GM12864 (cell line): ENCODE results near the gene TLX1.

ENCODE experiments used
- DNase-seq: peaks from one replicate; pipeline ENCODE4 v3.0.0-alpha.2; 2011; ENCODE audit warnings: low read depth
- H3K4me3 ChIP-seq: 2 replicates; pipeline ENCODE4 v1.5.1; 2011; ENCODE audit warnings: mild to moderate bottlenecking, low read depth, low read length, control low read depth
- TF ChIP-seq, protein P1 (sequence below): IDR thresholded peaks from 2 replicates; pipeline ENCODE4 v1.5.1; 2011; ENCODE audit warnings: low read depth, mild to moderate bottlenecking, moderate library complexity, low read length, control low read depth, inconsistent platforms; ENCODE audit errors: missing control alignments

Gene TLX1

DNA sequence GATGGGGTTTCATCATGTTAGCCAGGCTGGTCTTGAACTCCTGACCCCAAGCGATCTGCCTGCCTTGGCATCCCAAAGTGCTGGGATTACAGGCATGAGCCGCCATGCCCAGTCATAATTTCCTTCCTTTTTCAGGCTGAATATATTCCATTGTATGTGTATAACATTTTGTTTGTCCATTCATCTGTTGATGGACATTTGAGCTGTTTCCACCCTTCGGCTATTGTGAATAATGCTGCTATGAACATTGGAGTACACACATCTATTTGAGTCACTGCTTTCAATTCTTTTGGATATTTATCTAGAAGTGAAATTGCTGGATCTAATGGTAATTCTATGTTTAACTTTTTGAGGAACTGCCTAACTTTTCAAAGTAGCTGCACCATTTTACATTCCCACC lies 34.6 kb downstream of the TLX1 start:
- no peak for DNase-seq
- no peak overlapping the region for H3K4me3 ChIP-seq
- TF ChIP-seq, protein P1, sequence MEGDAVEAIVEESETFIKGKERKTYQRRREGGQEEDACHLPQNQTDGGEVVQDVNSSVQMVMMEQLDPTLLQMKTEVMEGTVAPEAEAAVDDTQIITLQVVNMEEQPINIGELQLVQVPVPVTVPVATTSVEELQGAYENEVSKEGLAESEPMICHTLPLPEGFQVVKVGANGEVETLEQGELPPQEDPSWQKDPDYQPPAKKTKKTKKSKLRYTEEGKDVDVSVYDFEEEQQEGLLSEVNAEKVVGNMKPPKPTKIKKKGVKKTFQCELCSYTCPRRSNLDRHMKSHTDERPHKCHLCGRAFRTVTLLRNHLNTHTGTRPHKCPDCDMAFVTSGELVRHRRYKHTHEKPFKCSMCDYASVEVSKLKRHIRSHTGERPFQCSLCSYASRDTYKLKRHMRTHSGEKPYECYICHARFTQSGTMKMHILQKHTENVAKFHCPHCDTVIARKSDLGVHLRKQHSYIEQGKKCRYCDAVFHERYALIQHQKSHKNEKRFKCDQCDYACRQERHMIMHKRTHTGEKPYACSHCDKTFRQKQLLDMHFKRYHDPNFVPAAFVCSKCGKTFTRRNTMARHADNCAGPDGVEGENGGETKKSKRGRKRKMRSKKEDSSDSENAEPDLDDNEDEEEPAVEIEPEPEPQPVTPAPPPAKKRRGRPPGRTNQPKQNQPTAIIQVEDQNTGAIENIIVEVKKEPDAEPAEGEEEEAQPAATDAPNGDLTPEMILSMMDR, result no peak

DNA sequence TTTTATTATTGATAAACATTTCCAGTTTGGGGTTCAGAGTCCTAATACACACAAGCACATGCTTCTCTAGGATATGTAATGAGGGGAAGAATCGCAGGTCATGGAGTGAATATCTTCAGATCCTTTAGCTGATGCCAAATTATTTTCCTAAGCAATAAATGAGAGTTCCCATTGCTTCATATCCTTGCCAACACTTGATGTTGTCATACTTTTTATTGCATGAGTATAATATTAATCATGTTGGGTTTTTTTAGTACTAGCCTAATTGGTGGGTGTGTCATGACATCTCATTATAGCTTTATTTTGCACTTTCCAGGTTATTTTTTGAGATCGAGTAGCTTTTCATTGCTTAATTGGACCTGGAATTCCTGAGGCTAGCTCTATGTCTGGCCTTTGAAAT lies 35.3 kb downstream of the TLX1 start:
- TF ChIP-seq, protein P1, result no peak
- DNase-seq, result no peak
- H3K4me3 ChIP-seq, result no peak overlapping the region

DNA sequence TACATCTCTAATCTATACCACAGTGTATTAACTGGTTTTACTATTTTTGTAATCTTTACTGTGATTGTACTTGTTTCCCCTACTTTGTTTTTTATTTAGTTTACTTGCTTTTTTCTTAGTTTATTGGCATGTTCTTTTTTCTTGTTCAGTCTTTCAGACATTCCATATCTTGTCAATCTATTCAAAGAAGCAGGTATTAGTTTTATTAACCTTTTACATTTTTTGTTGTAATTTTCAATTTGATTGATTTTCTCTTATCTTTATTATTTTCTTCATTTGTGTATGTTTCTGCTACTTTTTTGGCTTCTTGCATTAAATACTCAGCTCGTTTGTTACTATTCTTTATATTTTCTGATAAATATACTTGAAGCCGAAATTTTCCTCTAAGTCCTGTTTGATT lies 41.6 kb downstream of the TLX1 start:
- TF ChIP-seq, protein P1, result no peak
- no peak for DNase-seq
- no peak overlapping the region for H3K4me3 ChIP-seq

DNA sequence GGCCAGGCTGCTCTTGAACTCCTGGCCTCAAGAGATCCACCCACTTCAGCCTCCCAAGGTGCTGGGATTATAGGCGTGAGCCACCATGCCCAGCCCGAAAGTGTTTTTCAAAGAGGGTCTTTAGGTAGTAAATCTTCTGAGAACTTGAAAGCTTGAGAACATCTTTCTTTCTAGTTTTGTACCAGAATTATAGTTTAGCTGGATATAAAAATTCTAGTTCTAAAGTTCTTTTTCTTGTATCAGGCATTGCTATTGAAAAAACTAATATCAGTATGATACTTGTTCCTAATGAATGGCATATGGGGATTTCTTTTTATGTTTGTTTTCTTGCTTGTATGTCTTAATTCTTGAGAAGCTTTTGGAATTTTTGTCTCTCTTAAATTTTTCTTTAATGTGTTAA lies 43.2 kb downstream of the TLX1 start:
- TF ChIP-seq, protein P1, result no peak
- DNase-seq, result no peak
- no peak overlapping the region for H3K4me3 ChIP-seq

DNA sequence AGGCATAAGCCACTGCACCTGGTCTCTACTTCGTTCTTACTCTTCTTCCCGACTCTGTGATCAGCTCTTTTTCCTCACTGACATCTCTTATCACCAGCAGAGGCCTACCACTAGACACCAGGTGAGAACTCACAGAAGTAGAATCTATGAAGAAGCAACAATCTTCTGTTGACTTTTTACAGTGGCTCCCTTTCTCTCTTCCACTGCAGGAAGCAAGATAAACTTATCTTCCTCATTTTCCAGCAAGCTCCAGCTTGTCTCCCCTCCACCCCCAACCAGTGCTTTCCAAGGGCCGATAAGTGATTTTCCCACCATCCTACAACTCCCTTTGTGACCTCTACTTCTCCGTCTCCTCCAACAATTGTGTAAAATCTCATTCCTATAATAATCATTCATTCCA lies 45.5 kb downstream of the TLX1 start:
- H3K4me3 ChIP-seq, result no peak overlapping the region
- TF ChIP-seq, protein P1, result no peak
- no peak for DNase-seq

DNA sequence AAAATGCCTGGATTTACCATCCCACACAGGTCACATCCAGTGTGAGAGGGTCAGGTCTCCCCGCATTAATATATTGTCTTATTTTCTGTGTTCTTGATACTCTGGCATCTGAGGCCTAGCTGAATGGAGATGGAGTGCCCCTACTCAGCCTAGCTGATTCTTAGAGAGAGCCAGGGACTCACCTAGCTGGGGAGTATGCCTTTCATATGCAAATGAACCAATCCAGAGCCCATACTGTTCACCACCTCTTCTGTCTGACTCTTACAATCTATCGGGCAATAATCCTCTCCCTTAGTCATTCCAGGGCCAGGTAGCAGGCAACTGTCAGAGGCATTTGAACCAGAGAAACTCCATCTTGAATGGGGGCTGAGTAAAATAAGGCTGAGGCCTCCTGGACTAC lies 51.8 kb downstream of the TLX1 start:
- H3K4me3 ChIP-seq, result no peak overlapping the region
- no peak for DNase-seq
- TF ChIP-seq, protein P1, result no peak

DNA sequence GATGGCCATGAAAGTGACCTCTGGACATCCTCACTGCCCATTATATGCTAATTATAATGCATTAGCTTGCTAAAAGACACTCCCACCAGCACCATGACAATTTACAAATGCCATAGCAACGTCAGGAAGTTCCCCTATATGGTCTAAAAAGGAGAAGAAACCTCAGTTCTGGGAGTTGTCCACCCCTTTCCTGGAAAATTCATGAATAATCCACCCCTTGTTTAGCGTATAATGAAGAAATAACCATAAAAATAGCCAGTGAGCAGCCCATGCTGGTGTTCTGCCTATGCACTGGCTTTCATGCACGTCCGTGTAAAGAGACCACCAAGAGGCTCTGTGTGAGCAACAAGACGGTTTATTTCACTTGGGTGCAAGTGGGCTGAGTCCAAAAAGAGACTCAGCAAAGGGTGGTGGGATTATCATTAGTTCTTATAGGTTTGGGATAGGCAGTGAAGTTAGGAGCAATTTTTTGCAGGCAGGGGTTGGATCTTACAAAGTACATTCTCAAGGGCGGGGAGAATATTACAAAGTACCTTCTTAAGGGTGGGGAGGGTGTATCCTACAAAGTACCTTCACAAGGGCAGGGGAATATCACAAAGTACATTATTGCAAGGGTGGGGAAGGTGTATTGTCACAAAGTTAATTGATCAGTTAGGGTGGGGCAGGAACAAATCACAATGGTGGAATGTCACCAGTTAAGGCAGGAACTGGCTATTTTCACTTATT lies 52.5 kb downstream of the TLX1 start:
- no peak overlapping the region for H3K4me3 ChIP-seq
- TF ChIP-seq, protein P1, result no peak
- no peak for DNase-seq
